Parathyroid adenoma (tissue), 2 donors: ENCODE data around the gene ANG.

Source experiments
- H2AFZ ChIP-seq: fragments of 300-600 bp; sonication (generic); one replicate; pipeline ENCODE4 v1.7.0; 2017; ENCODE audit warnings: antibody characterized with exemption, mild to moderate bottlenecking
- H3K27ac ChIP-seq: fragments of 300-600 bp; sonication (generic); one replicate; pipeline ENCODE4 v1.7.0; 2017
- H3K27me3 ChIP-seq: fragments of 300-600 bp; sonication (generic); one replicate; pipeline ENCODE4 v1.7.0; 2017; ENCODE audit warnings: low read length; ENCODE audit not compliant: control insufficient read depth, insufficient read depth
- H3K36me3 ChIP-seq: fragments of 300-600 bp; sonication (generic); one replicate; pipeline ENCODE4 v1.7.0; 2017; ENCODE audit warnings: low read length; ENCODE audit not compliant: control insufficient read depth, insufficient read depth
- H3K4me1 ChIP-seq: fragments of 300-600 bp; sonication (generic); one replicate; pipeline ENCODE4 v1.7.0; 2017; ENCODE audit warnings: control low read depth
- H3K4me2 ChIP-seq: fragments of 300-600 bp; sonication (generic); one replicate; pipeline ENCODE4 v1.7.0; 2017; ENCODE audit warnings: low read length
- H3K4me3 ChIP-seq: fragments of 300-600 bp; sonication (generic); one replicate; pipeline ENCODE4 v1.7.0; 2017; ENCODE audit warnings: low read depth, low read length
- H3K79me2 ChIP-seq: fragments of 300-600 bp; sonication (generic); one replicate; pipeline ENCODE4 v1.7.0; 2017; ENCODE audit warnings: control low read depth
- H3K9ac ChIP-seq: fragments of 300-600 bp; sonication (generic); one replicate; pipeline ENCODE4 v1.7.0; 2017; ENCODE audit warnings: mild to moderate bottlenecking
- H3K9me3 ChIP-seq: fragments of 300-600 bp; sonication (generic); one replicate; pipeline ENCODE4 v1.7.0; 2017; ENCODE audit warnings: low read length; ENCODE audit not compliant: control insufficient read depth
- TF ChIP-seq, protein P1 (sequence below): fragments of 300-600 bp; sonication (generic); IDR thresholded peaks from one replicate; pipeline ENCODE4 v1.7.0; 2017; ENCODE audit warnings: antibody characterized with exemption, mild to moderate bottlenecking
- donor health status: primary hyperparathyroidism.

Gene ANG

DNA sequence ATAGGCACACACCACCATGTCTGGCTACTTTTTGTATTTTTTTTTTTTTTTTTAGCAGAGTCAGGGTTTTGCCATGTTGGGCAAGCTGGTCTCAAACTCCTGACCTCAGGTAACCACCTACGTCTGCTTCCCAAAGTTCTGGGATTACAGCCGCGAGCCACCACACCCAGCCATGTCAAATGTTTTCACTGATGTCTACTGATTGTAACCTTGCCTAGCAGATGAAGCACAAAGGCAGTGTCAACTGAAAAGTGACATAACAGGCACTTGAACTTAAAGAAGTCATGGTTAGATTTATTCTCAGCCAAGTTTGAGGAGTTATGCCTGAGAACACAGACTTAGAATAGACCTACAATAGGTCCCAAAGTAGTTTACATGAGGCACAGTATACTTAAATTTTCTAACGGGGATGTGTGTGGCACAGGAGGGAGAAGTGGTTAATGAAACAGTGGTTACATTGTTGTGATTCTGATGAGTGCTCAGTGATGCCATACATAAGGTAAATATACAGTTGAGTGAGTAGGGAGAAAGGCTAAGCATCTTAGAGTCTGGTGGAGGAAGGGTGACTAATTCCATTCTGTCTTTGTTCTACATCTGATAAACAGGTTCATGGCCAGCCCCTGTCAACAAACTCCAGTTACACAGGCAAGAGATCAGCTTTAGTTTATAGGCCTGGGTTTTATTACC lies 16.8 kb upstream of the ANG start:
- H3K9me3 ChIP-seq, result no peaks in the 10 kb centered on the region
- no peaks in the 10 kb centered on the region for H3K36me3 ChIP-seq
- no peak overlapping the region for H3K4me2 ChIP-seq
- H3K9ac ChIP-seq, result no peak overlapping the region
- H3K4me1 ChIP-seq, result no peaks in the 10 kb centered on the region
- TF ChIP-seq, protein P1, sequence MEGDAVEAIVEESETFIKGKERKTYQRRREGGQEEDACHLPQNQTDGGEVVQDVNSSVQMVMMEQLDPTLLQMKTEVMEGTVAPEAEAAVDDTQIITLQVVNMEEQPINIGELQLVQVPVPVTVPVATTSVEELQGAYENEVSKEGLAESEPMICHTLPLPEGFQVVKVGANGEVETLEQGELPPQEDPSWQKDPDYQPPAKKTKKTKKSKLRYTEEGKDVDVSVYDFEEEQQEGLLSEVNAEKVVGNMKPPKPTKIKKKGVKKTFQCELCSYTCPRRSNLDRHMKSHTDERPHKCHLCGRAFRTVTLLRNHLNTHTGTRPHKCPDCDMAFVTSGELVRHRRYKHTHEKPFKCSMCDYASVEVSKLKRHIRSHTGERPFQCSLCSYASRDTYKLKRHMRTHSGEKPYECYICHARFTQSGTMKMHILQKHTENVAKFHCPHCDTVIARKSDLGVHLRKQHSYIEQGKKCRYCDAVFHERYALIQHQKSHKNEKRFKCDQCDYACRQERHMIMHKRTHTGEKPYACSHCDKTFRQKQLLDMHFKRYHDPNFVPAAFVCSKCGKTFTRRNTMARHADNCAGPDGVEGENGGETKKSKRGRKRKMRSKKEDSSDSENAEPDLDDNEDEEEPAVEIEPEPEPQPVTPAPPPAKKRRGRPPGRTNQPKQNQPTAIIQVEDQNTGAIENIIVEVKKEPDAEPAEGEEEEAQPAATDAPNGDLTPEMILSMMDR, result no peak
- H3K79me2 ChIP-seq, result no peaks in the 10 kb centered on the region
- no peak overlapping the region for H2AFZ ChIP-seq
- no peaks in the 10 kb centered on the region for H3K27me3 ChIP-seq
- no peak overlapping the region for H3K4me3 ChIP-seq
- H3K27ac ChIP-seq, result no peak overlapping the region

DNA sequence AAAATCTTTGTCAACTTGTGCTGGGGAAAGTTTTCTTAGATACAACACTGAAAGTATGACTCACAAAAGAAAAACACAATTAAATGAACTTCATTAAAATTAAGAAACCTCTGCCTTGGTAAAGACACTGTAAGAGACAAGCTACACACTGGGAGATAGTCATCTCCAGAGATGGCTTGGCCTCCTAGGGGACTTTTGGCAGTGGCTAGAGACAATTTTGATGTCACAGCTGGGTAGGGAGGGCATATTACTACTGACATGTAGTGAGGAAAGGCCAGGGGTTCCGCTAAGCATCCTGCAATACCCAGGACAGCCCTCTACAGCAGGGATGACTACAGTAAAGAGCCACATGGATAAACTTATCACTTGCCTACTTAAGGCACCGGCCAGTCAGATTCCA lies 12.9 kb upstream of the ANG start:
- Histone ChIP-seq H3K27me3 (no peaks in the 10 kb centered on the region), H3K79me2 (no peaks in the 10 kb centered on the region), H3K9ac (no peak overlapping the region), H3K4me1 (peaks cover under 1% of the 10 kb centered on the region), H3K4me2 (no peak overlapping the region), H3K36me3 (no peaks in the 10 kb centered on the region), H2AFZ (no peak overlapping the region), H3K27ac (no peak overlapping the region), H3K4me3 (no peak overlapping the region), H3K9me3 (no peaks in the 10 kb centered on the region)
- TF ChIP-seq, protein P1, result no peak

DNA sequence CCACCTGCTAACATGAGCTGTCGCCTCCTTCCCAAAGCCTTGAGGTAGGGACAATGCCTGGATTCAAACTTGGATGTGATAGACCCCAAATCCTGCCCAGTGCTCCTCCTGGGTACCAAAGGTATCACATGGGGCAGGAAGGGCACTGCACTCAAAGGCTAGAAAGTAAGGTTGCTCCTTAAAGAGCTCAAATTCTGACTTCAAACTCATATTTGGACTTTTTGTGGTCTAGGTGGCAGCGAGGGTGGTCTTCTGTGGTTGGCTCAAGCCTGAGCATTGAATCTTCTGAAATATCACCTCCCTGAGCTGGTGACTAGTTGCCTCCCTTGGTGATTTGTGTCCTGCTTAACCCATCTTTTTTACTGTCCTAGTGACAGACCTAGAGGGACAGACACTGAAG lies 12.5 kb upstream of the ANG start:
- no peak overlapping the region for H3K9ac ChIP-seq
- H3K36me3 ChIP-seq, result no peaks in the 10 kb centered on the region
- no peak overlapping the region for H3K4me3 ChIP-seq
- no peak overlapping the region for H3K4me2 ChIP-seq
- no peaks in the 10 kb centered on the region for H3K9me3 ChIP-seq
- peaks cover 5% of the 10 kb centered on the region for H3K4me1 ChIP-seq
- TF ChIP-seq, protein P1, result no peak
- no peak overlapping the region for H3K27ac ChIP-seq
- H3K27me3 ChIP-seq, result no peaks in the 10 kb centered on the region
- no peaks in the 10 kb centered on the region for H3K79me2 ChIP-seq
- no peak overlapping the region for H2AFZ ChIP-seq

DNA sequence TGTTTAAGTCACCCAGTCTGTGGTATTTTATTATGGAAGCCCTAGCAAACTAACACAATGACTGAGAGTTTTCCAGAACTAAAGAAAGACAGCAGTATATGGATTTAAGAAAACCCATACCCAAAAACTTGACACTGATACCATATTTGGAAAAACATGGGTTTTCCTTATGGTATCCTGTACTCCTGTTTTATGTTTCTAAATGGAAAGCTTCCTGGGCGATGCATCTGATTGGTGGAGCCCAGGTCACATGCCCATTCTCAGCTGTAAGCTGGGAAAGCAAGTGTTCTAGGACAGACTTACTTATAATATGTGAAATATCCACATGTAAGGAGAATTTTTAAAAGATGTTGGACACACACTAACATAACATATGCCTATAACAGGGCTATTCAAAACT lies 8.7 kb upstream of the ANG start:
- Histone ChIP-seq H3K4me1 (peaks cover 15% of the 10 kb centered on the region), H3K36me3 (no peaks in the 10 kb centered on the region), H3K9ac (no peak overlapping the region), H2AFZ (no peak overlapping the region), H3K9me3 (no peaks in the 10 kb centered on the region), H3K4me3 (no peak overlapping the region), H3K27me3 (no peaks in the 10 kb centered on the region), H3K79me2 (no peaks in the 10 kb centered on the region), H3K27ac (no peak overlapping the region), H3K4me2 (peak overlapping the region; percentile 2)
- TF ChIP-seq, protein P1, result no peak

DNA sequence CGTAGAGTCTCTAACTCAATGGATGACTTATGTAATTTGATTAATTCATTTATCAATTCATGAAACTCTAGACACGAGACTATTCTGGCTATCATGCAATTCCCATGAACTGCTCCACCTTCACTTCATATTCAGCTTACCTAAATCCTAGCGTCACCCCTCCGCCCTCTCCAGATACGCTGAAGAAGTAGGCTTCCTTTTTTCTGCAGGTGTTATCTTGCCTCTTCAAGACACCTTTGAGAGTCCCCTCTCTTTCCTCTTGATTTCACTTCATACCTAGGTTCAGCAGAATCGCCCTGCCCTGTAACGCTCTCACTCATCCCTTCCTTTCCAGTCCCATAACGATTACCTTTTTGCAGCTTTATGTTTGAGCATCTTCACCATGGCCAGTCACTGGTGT lies 8.2 kb upstream of the ANG start:
- Histone ChIP-seq H3K4me3 (peak overlapping the region; percentile 95), H3K79me2 (no peaks in the 10 kb centered on the region), H3K9ac (no peak overlapping the region), H3K9me3 (no peaks in the 10 kb centered on the region), H3K27ac (no peak overlapping the region), H3K27me3 (no peaks in the 10 kb centered on the region), H3K4me1 (peaks cover 15% of the 10 kb centered on the region), H3K36me3 (no peaks in the 10 kb centered on the region), H3K4me2 (peak overlapping the region; percentile 98), H2AFZ (peak overlapping the region; percentile 100)
- TF ChIP-seq, protein P1, result no peak
